GM19324 (cell line): ENCODE measurements around the gene C16orf86.
A peak's percentile ranks its signal among the peaks of the same experiment; 100 is the strongest.

ENCODE experiments used
- ATAC-seq: cut with Tn5 transposase; IDR thresholded peaks from one replicate; pipeline ENCODE4 v1.9.1; 2021; ENCODE audit warnings: mild to moderate bottlenecking, moderate library complexity; ENCODE audit not compliant: unreplicated experiment, low FRiP score

The C16orf86 gene

DNA sequence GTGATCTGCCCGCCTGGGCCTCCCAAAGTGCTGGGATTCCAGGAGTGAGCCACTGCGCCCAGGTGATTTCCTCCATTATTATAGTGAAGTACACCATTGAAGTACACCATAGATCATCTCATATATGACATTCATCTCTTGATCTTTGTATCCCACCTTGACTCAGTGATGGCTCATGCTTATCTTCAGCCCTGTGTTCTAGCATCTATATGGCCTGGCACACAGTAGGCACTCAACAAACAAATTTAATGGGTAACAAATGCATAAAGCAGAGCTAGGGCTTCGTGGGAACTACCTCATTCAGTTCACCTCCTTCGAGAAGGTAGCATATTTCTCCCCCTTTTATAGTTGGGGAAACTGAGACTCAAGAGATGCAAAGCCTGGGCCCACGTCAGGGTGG, 1.0 kb upstream of the C16orf86 start:
- ATAC-seq, result no peak

DNA sequence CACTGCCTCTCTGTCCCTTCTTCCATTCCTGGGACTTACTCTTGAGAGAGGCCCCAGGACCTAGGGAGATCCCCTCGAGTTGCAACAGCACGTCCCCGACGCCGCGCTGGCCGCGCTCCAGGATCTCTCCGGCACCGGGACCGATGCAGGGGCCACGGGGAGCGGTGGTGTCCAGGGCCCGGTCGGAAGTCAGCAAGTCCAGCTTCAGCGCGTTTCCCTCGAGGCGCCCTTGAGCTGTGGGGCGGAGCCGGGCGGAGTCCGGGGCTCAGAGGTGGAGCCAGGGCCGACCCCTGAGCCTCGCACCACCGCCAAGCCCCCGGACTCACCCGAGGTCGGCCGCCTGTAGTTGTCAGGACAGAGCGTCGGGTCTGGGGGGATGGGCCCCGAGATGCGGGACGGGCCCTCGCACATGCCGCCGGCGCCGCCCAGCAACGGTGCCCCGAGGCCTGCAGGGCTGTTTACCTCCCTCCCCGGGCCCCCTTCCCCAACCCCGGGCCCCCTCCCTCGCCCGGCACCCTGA, 522 bp upstream of the C16orf86 start:
- ATAC-seq, result peak; percentile 6

DNA sequence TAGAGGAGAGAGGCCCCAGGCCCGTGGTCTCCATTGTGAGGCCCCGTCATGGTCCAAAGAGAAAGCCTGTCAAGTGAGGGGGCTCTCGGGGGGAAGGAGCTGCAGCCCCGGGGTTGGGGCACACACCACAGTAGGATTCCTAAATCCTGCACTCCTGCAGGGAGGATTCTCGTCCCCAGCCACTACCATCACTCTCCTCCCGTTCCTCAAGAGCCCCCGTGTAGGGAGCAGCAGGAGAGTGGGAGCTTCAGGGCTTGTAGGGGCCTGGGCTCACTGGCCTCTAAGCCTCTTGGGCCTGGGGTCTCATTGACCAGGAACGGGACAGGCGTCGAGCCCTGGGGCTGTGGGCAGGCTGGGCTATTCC, 821 bp downstream of the C16orf86 start:
- ATAC-seq, result no peak

DNA sequence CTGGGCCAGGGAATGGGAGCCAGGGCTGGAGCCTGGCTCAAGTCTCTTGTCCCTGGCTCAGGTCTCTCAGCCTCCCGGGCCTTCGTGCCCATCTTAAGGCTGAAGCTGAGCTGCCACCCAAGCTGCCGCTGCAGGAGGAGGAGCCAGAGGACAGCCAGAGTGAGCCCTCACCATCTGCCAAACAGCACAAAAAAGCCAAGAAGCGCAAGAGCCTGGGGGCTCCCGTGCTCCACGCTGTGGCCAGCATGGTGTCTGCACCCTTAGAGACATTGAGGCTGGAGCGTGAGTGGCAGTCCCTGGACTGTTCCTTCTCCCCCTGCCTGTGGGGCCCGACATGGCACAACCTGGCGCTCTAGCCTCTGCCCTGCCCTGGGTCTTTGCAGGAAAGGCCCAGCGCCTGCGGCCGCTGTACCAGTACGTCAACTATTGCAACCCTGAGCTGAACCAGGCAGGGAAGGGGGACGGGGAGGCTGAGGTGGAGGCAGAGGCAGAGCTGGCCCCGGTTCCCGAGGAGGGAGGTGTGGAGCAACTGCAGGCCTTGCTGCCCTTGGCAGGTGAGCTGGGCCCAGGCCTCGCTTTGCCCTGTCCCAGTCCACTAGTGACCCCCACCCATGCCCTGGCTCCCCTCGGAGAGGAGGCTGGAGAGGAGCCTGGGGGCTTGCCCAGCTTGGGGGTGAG, 1.3 kb downstream of the C16orf86 start:
- ATAC-seq, result peak; percentile 56

DNA sequence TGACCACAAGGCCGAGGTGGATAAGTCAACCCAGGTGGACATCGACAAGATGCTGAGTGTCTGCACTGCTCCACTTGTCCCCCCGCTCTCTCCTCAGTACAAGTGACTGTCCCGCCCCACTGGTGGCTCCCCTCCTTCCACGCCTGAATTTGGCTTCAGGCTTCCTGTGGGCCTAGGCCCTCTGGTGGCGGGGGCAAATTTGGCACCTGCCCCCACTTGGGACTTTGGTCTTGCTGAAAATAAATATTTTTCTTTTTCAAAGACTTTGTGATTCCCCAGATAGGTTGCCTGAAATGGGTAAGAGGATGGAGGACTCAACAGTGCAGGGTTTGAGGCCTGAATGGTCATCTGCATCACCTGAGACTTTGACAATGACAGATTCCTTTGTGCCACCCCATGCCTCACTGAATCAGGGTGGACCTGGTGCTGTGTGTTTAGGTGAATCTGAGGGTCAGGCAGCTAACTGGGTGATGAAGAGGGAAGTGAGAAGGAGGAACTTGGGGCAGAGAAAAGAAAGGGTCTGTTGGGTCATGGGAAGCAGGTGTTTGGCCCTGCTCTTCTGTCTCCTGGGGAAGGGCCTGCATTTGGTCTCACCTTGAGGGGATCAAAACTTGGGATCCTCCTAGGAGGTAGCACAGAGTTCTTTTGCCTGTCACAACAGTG, 2.0 kb downstream of the C16orf86 start:
- ATAC-seq, result no peak

DNA sequence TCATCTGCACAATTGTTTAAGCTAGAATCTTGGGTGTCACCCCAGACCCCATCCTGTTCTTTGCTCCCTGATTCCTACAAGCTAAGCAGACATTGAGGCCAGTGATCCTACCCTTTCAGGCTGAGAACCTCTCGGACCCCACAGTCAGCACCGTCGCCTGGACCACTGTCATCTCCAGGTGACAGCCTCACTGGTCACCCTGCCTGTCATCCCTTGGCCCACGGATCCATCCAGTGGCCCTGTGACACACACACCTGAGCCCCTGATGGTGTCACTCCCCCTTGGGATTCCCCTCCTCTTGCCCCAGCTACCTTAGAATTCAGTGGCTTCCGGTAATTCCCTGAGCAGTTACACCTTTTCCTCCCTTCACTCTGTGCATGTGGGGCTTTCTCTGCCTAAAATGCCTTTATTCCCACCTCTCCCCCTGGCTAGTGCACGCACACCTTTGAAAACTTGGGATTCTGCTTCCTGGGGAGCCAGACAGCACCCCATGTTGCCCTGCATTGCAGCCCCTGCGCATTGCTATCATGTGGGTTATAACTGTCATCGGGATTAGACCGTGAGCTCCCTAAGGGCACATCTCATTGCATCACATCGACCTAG, 3.0 kb downstream of the C16orf86 start:
- no peak for ATAC-seq

DNA sequence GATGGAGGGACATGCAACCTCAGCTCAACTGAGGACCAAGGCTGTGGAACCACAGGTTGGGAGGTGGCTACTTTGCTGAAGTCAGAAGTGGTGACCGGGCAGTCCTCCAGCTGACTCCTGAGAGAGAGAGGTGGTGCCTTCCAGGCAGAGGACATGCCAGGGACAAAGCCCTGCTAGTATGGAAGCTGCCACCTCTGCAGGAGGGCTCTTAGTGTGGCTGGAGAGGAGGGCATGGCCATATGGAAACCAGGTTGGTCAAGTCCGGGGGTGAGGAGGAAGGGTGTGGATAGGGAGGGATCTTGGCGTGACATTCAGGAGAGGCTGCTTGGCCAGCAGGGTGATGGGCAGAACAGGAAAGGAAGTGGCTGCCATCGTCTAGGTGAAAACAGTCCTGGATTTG, 5.7 kb downstream of the C16orf86 start:
- no peak for ATAC-seq

DNA sequence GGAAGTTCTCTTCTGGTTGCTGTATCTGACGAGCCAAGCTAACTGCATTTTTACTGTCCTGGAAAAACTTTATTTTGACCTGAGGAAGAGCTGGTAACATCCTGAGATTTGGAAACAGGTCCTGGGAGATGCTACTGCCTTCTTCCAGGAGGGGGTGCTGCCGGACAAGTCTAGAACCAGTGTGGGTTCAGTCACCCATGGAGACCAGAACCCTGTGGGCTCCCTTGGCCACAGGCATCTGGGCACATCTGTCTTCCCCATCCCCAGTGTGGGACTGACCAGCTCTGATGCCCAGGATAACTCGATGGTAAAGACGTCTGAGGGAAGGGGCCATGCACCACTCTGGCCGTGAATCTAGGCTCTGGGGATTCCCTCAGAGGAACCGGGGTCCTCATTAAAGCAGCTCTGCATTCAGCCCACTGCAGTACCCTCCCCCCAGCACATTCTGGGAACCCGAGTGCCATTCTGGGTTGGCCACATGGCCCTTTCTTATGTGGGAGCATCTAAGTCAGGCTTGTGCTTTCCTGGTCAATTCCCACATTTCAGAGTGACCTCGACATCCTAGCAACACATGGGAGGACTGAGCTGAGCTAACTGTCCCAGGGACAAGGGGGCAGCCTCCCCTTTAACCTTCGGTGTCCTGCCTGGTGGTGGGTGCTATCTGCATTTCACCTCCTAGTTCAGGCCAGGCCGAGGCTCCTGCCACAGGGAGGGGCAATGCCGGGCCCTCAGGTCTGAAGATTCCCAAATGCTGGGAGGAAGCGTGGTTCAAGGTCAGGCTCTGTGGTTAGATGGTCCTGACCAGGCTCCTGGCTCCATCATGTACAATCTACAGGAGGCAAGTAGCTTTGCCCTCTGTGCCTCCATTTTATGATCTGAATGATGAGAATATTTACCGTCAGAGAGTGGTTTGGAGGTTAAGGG, 6.4 kb downstream of the C16orf86 start:
- ATAC-seq, result no peak

DNA sequence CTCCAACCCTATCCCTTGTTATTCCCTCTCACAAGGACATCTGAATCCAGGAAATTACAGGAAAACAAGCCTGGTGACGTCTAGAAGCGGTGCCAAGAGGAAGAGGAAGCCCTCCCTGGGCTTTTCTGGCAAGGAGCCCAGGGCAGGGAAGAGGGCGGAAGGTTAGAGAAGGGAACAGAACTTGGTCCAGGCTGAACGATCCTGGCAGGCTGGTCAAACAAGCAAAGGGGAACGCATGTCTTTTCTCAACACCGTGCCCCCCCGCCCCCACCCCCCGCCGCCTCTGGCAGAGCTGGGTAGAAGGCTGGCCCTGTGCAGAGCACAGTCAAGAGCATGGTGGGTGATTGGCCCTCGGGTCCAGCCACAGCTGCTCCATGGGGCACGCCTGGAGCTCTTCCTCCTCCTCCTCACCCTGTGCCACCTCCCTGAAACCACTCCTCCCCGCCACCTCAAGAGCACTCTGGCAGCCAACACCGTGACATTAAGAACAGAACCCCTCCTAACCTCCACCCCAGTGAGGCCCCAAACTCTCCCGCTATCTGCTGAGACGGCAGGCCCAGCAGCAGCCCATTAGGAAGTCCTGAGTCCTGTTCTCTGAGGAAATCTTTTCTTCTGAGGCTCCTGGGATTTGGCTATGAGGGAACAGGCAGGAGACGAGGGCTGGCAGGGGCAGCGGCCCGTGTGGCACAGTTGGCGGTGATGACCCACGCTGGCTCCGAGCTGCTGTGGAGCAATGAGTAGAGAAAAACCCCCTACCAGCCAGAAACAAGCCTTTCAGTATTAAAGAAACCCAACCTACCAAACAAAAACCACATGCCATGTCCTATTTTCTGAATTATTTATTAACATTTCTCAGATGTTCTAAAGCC, 7.3 kb downstream of the C16orf86 start:
- no peak for ATAC-seq

DNA sequence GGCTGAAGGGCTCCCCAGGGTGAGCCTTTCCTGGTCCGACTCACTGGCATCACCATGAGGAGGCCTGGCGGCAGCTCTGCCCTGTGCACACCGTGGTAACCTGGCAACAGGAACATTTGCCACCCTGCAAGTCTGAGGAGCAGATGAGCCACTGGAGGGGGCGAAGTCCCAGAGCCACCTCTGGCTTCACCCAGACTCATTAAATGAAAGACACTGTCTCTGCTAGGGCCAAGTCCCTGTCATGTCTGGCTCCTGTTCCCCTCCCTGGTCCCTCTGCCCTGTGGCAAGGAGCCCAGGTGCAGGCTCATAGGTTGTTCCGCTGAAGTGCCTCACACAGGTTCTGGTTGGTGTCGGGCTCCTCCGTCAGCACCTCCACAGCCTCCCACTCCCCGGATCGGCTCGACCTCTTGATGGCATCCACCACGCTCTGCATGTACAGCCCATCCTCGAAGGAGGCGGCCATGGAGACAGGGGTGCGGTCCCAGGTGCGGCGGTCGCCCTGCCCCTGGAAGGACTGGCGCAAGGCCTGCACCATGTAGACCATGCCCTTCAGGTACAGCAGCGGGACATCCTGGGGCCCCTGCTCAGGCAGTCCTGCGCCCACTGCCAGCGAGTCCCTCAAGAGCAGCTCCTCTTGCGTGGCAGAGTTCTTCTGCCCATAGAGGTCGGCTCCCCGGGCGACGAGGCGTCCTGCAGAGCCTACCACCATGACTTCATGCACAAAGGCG, 8.4 kb downstream of the C16orf86 start:
- no peak for ATAC-seq

DNA sequence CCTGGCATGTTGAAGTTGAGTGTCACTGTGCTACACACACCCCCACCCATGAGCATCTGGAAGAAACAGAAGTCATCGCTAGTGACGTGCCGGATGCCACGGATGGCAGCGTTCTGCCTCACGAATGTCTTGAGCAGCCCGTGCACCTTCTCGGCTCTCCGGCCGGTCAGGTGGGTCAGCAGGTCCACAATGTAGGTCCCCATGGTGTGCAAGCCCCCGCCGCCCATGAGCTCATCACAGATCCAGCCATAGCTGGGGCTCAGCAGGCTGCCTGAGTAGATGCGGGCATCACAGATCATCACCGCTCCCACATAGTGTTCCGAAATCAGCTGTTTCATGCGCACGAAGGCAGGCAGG, 8.9 kb downstream of the C16orf86 start:
- no peak for ATAC-seq

DNA sequence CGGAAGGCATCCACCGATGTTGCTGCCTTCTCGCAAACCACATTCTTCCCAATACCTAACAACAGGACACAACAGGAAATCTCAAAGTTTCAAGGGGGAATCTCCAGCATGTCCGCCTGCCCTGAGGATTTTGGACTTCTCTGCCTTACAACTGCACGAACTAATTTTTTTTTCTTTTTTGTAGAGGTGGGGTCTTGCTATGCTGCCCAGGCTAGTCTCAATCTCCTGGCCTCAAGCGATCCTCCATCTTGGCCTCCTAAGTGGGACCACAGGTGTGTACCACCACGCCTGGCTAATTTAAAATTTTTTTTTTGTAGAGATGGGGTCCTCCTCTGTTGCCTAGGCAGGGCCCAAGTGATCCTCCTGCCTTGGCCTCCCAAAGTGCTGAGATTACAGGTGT, 9.4 kb downstream of the C16orf86 start:
- no peak for ATAC-seq

DNA sequence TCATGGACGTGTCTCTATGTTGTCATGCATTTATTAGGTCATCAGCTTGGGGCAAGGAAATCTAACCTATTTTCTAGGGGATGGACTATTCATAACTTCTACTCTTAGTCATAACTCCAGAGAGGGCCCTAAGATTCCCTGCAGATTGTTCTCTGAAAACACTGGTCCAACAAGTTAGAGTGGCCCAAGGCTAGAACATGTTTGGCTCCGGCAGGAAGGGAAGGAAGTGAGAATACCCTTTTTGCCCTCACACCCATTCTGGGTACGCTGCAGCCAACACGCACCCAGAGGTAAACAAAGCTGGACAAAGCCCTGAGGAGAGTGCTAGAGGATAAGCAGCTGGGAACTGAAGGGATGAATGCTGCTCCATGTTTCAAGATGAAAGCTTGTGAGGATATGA, 9.9 kb downstream of the C16orf86 start:
- ATAC-seq, result no peak

DNA sequence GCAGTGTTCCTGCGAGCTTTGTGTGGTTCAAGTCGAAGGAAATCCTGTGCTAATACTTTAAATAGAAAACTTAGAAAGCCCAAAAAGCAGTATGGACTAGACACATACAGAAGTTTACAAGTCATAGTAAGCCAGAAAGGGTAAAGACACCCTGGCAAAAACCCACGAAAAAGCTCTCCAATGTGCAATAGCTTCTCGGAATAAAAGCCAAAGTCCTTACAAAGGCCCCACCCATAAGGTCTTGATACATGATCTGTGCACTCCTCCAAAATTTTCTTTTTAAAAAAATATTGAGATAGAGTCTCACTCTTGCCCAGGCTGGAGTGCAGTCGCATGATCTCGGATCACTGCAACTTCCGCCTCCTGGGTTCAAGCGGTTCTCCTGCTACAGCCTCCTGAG, 10.3 kb downstream of the C16orf86 start:
- ATAC-seq, result no peak

DNA sequence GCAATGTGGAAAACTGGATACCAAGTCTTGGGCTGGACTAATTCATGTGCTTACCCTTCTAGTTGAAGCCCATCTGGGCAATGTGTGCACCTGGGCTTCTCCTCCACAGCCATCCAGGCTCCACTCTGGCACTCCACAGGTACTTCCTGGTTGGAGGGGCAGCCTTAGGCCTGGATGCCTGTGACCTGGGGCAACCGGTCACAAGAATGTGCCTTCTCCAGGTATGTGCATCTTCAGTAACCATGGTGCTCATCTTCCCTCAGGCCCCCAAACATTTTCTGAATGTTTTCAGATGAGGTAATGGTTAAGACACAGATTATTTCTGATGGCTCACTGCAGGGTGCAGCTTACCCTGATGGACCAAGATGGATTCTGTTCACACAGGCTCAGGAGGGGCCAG, 11.1 kb downstream of the C16orf86 start:
- no peak for ATAC-seq

DNA sequence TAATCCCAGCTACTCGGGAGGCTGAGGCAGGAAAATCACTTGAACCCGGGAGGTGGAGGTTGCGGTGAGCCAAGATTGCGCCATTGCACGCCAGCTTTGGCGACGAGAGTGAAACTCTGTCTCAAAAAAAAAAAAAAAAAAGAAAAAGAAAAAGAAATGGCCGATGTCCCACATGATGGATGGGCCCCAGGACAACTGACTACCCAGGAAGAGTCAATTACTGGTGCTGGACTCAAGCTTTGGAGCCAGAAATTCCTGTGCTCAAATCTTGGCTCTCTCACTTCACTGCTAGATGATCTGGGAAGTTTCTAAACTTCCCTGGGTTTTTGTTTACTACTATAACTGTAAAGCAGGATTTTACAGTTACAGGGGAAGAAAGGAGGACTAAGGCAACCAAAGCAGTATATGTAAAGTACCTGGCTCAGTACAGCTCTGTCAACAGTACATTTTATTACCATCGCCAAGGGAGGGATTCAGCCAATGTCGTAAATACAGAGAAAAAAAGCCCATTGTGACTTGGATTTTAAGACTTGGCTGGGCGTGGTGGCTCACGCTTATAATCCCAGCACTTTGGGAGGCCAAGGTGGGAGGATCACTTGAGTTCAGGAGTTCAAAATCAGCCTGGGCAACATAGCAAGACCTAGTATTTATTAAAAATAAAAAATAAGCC, 11.9 kb downstream of the C16orf86 start:
- ATAC-seq, result no peak

DNA sequence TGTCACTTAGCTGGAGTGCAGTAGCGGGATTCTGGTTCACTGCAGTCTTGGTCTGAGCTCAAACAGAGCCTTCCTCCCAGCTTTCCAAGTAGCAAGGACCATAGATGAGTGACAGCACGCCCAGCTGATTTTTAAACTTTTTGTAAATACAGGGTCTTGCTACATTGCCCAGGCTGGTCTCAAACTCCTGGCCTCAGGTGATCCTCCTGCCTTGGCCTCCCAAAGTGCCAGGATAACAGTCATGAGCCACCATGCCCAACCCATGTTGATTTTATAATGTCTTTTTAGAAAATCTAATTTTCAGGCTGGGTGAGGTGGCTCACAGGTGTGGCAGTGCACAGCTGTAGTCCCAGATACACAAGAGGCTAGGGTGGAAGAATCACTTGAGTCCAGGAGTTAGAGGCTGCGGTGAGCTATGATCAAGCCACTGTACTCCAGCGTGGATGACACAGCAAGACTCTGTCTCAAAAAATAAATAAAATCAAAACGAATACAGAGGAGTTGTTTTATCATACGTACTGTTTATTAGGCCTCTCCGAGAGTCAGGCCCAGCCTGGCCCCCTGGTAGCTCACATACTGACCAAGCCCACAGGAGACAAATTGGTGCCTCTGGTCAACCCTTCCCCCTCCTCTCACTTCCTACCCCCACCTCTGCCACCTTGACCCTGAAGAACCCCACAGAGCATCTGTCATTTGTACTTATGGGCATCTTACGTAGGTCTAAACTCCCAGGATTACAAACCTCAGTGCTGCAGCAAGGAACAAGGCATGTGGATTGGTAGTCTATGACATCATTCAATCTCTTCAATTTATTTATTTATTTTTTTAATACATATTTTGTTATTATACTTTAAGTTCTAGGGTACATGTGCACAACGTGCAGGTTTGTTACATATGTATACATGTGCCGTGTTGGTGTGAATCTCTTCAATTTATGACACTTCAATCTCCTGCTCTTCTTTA, 13.6 kb downstream of the C16orf86 start:
- no peak for ATAC-seq

DNA sequence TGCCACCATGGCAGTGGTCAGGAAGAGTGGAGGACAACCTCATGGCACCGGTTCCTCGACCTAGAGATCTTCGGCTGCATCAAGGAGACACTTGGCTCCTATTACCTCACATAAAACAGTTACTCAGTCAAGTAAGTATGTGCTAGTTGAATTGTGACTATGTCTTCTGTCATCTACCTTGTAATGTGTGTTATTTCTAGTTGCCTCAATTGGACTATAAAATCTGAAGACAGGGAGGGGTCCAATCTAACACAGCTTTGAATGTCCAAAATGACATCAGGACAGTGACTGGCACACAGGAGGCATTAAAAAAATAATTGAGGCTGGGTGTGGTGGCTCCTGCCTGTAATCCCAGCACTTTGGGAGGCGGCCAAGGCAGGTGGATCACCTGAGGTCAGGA, 17.2 kb downstream of the C16orf86 start:
- no peak for ATAC-seq
